ENCODE measurements around the gene CARS1. TPM values are rescaled to one million over a fixed set of nuclear protein-coding genes. Genes with fewer than 3 reads are reported as not detected.

The CARS1 gene
- polyA plus RNA-seq, 3 donors, result 30.9 to 46.8 (median 35.7) TPM

GRCh38 chr11:2990617-2991451 is 66.4 kb downstream of the CARS1 start:
- Histone ChIP-seq H3K79me2 (ENCODE audit: insufficient read depth, low read length) (peaks cover 60% of the 10 kb centered on the region), H4K20me1 (ENCODE audit: insufficient read depth, low read length) (peaks cover 39% of the 10 kb centered on the region), H3K36me3 (replicated peaks in 1 of 2; ENCODE audit: control insufficient read depth in 1 of 2, insufficient read depth in 2 of 2, low read length in 2 of 2) (peaks cover 0 to 9% of the 10 kb centered on the region in 2 donors), H3K4me2 (replicated peaks; ENCODE audit: extremely low read depth, low read length, poor library complexity, severe bottlenecking) (peak overlapping the region; percentile 82), H3K4me3 (replicated peaks in 1 of 3; ENCODE audit: low read depth in 2 of 3, low read length in 3 of 3) (peak overlapping the region; percentile 75 to 90 (median 86)), H2AFZ (ENCODE audit: insufficient read depth, low read depth, low read length, poor library complexity, severe bottlenecking) (peak overlapping the region; percentile 97), H3K27ac (ENCODE audit: low read depth in 1 of 2, low read length in 2 of 2) (peak overlapping the region; percentile 83 to 87), H3K27me3 (ENCODE audit: control insufficient read depth in 2 of 2, insufficient read depth in 2 of 2, low read length in 2 of 2) (no peaks in the 10 kb centered on the region), H3K4me1 (ENCODE audit: control insufficient read depth in 1 of 2, insufficient read depth in 2 of 2, low read length in 2 of 2) (peaks cover 38 to 48% of the 10 kb centered on the region in 2 donors), H3K9ac (ENCODE audit: insufficient read depth, low read length, poor library complexity, severe bottlenecking) (peak overlapping the region; percentile 86), H3K9me3 (replicated peaks in 1 of 2; ENCODE audit: control insufficient read depth in 1 of 2, insufficient read depth in 1 of 2, low read length in 2 of 2) (no peaks in the 10 kb centered on the region)
- Mint-ChIP-seq H3K27me3 (ENCODE audit: low read depth in 3 of 3) (peaks cover 0 to 1% (median under 1%) of the 10 kb centered on the region in 3 donors), H3K36me3 (peaks cover 0 to 9% of the 10 kb centered on the region in 2 donors), H3K4me1 (peaks cover 45% of the 10 kb centered on the region), H3K4me3 (peak overlapping the region; percentile 97 to 99), H3K9me3 (no peaks in the 10 kb centered on the region), H3K27ac (peak overlapping the region; percentile 94 to 98 (median 96))
- peak in 2 of 3 donors; percentile 5 to 19 for DNase-seq
- under 1% methylated on average over 13 of the region's 17 CpGs for WGBS (ENCODE audit: insufficient coverage)
- no peak for TF ChIP-seq CTCF (IDR thresholded peaks at IDR 0.05)
- intact Hi-C loops (cut with micrococcal nuclease), result loop anchor here (2.0 to 5.0 kb wide), 3 partner anchors 46 to 66 kb away; partner anchors contain the start of gene CARS1 (in 1 of the 2)

- peaks cover 46% of the 10 kb centered on the region for H3K4me1 Mint-ChIP-seq
- Histone ChIP-seq H4K20me1 (ENCODE audit: insufficient read depth, low read length) (peaks cover 51% of the 10 kb centered on the region), H3K4me3 (replicated peaks in 1 of 3; ENCODE audit: low read depth in 2 of 3, low read length in 3 of 3) (peak overlapping the region in 1 of 3 experiments; percentile 90), H3K79me2 (ENCODE audit: insufficient read depth, low read length) (peaks cover 72% of the 10 kb centered on the region), H3K4me2 (replicated peaks; ENCODE audit: extremely low read depth, low read length, poor library complexity, severe bottlenecking) (peak overlapping the region; percentile 82), H2AFZ (ENCODE audit: insufficient read depth, low read depth, low read length, poor library complexity, severe bottlenecking) (no peak overlapping the region), H3K4me1 (ENCODE audit: control insufficient read depth in 1 of 2, insufficient read depth in 2 of 2, low read length in 2 of 2) (peaks cover 38 to 48% of the 10 kb centered on the region in 2 donors), H3K36me3 (replicated peaks in 1 of 2; ENCODE audit: control insufficient read depth in 1 of 2, insufficient read depth in 2 of 2, low read length in 2 of 2) (peaks cover 0 to 9% of the 10 kb centered on the region in 2 donors), H3K27me3 (ENCODE audit: control insufficient read depth in 2 of 2, insufficient read depth in 2 of 2, low read length in 2 of 2) (no peaks in the 10 kb centered on the region), H3K9me3 (replicated peaks in 1 of 2; ENCODE audit: control insufficient read depth in 1 of 2, insufficient read depth in 1 of 2, low read length in 2 of 2) (no peaks in the 10 kb centered on the region), H3K27ac (ENCODE audit: low read depth in 1 of 2, low read length in 2 of 2) (peak overlapping the region in 1 of 2 donors; percentile 62), H3K9ac (ENCODE audit: insufficient read depth, low read length, poor library complexity, severe bottlenecking) (no peak overlapping the region)
- intact Hi-C loops (cut with micrococcal nuclease), result no loop called here
- peaks cover 0 to 9% of the 10 kb centered on the region in 2 donors for H3K36me3 Mint-ChIP-seq
- peak overlapping the region in 2 of 7 donors; percentile 3 to 10 for H3K27ac Mint-ChIP-seq
- no CpG with 5 or more reads among the region's 3 CpGs for WGBS (ENCODE audit: insufficient coverage)
- H3K27me3 Mint-ChIP-seq (ENCODE audit: low read depth in 3 of 3), result peaks cover 0 to 1% (median 0%) of the 10 kb centered on the region in 3 donors
- H3K4me3 Mint-ChIP-seq, result peak overlapping the region; percentile 29 to 99
- no peak for TF ChIP-seq CTCF (IDR thresholded peaks at IDR 0.05)
- DNase-seq, result no peak
- no peaks in the 10 kb centered on the region for H3K9me3 Mint-ChIP-seq
These were observed 67.7 kb downstream of the CARS1 start for GRCh38 chr11:2989551-2989950.

Measured in CD14-positive monocyte (primary cell).